Natural killer cell (primary cell): ENCODE measurements around the gene SLC38A2. TPM values are rescaled to one million over a fixed set of nuclear protein-coding genes. Genes with fewer than 3 reads are reported as not detected.

ENCODE experiments used
- ATAC-seq, 3 donors: fragments of 150-1000 bp in 2 of 3; fragments of 200-7000 bp in 1 of 3; cut with Tn5 transposase; 1 replicate in 1 of 3; 2 replicates in 2 of 3; pipeline ENCODE4 v1.10.0; 2021; ENCODE audit warnings: mild to moderate bottlenecking in 2 of 3, moderate library complexity in 2 of 3
- DNase-seq, 2 donors: peaks; one replicate each; pipeline versions ENCODE4 v3.0.0 to v3.0.0-alpha.2; 2013 to 2021; ENCODE audit warnings: mixed read lengths in 1 of 2
- H3K27ac ChIP-seq: one replicate; pipeline ENCODE4 v1.5.1; 2013; ENCODE audit warnings: mild to moderate bottlenecking, low read length
- H3K27me3 ChIP-seq: one replicate; pipeline ENCODE4 v1.6.1; 2013; ENCODE audit warnings: low read length; ENCODE audit not compliant: control insufficient read depth, insufficient read depth
- H3K36me3 ChIP-seq: one replicate; pipeline ENCODE4 v1.6.1; 2013; ENCODE audit warnings: low read length; ENCODE audit not compliant: control insufficient read depth, insufficient read depth
- H3K4me1 ChIP-seq: one replicate; pipeline ENCODE4 v1.6.1; 2013; ENCODE audit warnings: low read length; ENCODE audit not compliant: control insufficient read depth, insufficient read depth
- H3K4me3 ChIP-seq: one replicate; pipeline ENCODE4 v1.5.1; 2013; ENCODE audit warnings: low read length
- H3K9me3 ChIP-seq: one replicate; pipeline ENCODE4 v1.6.1; 2013; ENCODE audit warnings: low read length; ENCODE audit not compliant: control insufficient read depth, insufficient read depth
- H3K27ac Mint-ChIP-seq, 2 donors: one replicate each; pipeline ENCODE4 v1.8.0; 2022; ENCODE audit warnings: mild to moderate bottlenecking in 2 of 2, mixed read lengths in 2 of 2, moderate library complexity in 1 of 2
- H3K27me3 Mint-ChIP-seq, 2 donors: one replicate each; pipeline ENCODE4 v1.8.0; 2022; ENCODE audit warnings: low read depth in 2 of 2, mixed read lengths in 2 of 2
- H3K36me3 Mint-ChIP-seq: one replicate; pipeline ENCODE4 v1.8.0; 2022; ENCODE audit warnings: mixed read lengths
- H3K4me1 Mint-ChIP-seq, 2 donors: one replicate each; pipeline ENCODE4 v1.8.0; 2022; ENCODE audit warnings: mixed read lengths in 2 of 2
- H3K4me3 Mint-ChIP-seq: one replicate; pipeline ENCODE4 v1.8.0; 2022; ENCODE audit warnings: mild to moderate bottlenecking, moderate library complexity, mixed read lengths
- H3K9me3 Mint-ChIP-seq, 2 donors: one replicate each; pipeline ENCODE4 v1.8.0; 2022; ENCODE audit warnings: mixed read lengths in 2 of 2
- WGBS: methylation state at CpG from one replicate; pipeline ENCODE4 v1.1.7; 2013; ENCODE audit warnings: missing lambda C conversion rate; ENCODE audit not compliant: insufficient coverage; 5-methylcytosine and 5-hydroxymethylcytosine counted together
- intact Hi-C: fragments of 100-400 bp; cut with micrococcal nuclease; formaldehyde crosslinking; loops from one replicate; pipeline ENCODE4 v1.14.2; 2022
- total RNA-seq, 4 donors: library from RNA; stranded (reverse); fragments of 120-200 nt in 1 of 4; gene quantifications; one replicate each; pipeline versions ENCODE4 v1.2.3 to v1.2.4, GENCODE V29; 2013 to 2022
- TF ChIP-seq, protein P1 (sequence below): fragments of 200-600 bp; IDR thresholded peaks from one replicate; pipeline ENCODE4 v1.8.0; 2022; ENCODE audit warnings: antibody characterized with exemption

The SLC38A2 gene
- total RNA-seq, 3 donors from 2014 or later (not counting 1 experiment from before 2014, with no cell fraction given): 131 to 241 (median 167) TPM

DNA sequence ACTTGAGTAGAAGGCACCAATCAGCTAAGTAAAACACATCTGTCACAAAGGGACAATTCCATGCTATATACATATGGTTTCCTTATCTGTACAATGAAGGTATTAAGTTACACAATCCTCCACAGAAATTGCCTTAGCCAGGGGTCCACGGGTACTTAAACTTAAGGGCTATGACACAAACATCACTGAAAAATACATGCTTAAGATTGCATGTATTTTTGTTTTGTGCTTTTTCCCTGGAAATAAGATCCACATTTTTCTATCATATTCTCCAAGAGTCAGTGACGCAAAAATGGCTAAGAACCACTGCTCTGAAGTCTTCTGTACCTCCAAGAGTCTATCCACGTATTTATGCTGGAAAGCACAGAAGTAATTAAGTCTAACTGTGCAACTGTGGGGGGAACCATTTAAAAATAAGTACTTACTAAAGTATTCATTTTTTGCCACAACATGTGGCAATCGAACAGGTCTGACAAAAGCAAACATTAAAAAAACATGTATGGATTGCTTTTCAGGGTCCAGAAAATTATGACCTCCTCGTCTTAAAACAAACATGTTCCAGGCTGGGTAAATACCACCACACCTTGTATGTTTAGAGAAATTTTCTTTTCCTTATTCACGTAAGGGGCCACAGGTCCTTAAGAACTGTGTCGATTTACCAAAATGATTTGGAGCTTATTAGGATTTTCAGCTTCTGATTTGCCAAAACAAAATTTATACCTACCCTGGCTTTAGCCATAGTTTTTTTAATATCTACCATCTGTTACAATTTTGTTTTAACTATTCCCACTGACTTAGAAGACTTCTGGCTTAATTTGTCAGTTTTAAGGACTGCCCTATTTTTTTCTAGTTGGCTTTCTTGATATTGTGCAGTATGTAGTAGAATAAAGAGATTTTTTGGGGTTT is 2.8 kb downstream of the SLC38A2 start:
- H3K4me3 Mint-ChIP-seq: peak overlapping the region; percentile 100
- TF ChIP-seq, protein P1, sequence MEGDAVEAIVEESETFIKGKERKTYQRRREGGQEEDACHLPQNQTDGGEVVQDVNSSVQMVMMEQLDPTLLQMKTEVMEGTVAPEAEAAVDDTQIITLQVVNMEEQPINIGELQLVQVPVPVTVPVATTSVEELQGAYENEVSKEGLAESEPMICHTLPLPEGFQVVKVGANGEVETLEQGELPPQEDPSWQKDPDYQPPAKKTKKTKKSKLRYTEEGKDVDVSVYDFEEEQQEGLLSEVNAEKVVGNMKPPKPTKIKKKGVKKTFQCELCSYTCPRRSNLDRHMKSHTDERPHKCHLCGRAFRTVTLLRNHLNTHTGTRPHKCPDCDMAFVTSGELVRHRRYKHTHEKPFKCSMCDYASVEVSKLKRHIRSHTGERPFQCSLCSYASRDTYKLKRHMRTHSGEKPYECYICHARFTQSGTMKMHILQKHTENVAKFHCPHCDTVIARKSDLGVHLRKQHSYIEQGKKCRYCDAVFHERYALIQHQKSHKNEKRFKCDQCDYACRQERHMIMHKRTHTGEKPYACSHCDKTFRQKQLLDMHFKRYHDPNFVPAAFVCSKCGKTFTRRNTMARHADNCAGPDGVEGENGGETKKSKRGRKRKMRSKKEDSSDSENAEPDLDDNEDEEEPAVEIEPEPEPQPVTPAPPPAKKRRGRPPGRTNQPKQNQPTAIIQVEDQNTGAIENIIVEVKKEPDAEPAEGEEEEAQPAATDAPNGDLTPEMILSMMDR: no peak
- Histone ChIP-seq H3K9me3 (no peaks in the 10 kb centered on the region), H3K4me3 (peak overlapping the region; percentile 100), H3K27me3 (no peaks in the 10 kb centered on the region), H3K27ac (peak overlapping the region; percentile 23), H3K4me1 (peaks cover 29% of the 10 kb centered on the region), H3K36me3 (peaks cover 63% of the 10 kb centered on the region)
- intact Hi-C loops: loop anchor here (2.0 to 10.0 kb wide), 6 partner anchors 89 to 1335 kb away; partner anchors contain the start of genes ARID2 and RPAP3
- H3K27ac Mint-ChIP-seq: peak overlapping the region; percentile 99
- no peaks in the 10 kb centered on the region for H3K27me3 Mint-ChIP-seq
- peaks cover 85 to 86% of the 10 kb centered on the region in 2 donors for H3K4me1 Mint-ChIP-seq
- 77% methylated on average over 5 of the region's 7 CpGs for WGBS
- H3K9me3 Mint-ChIP-seq: no peaks in the 10 kb centered on the region
- DNase-seq: no peak
- no peak for ATAC-seq
- peaks cover 49% of the 10 kb centered on the region for H3K36me3 Mint-ChIP-seq

DNA sequence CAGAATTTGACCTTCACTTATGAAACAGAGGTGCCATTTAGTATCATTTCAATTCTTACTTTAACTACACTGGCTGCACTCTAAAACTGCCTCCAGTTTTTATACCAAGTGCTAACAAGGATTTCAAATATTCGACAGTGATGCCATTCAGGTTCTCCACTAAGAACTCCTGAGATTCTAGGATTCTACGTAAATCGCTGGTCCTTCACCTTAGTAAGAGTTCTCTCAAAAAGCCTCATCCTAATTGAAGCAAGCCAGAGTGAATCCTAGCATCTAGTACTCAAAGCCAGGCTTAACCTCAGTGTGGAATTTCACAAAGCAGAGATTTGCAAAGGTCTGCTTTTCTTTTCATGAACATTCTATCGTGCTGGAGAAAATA is 3.5 kb downstream of the SLC38A2 start:
- no peaks in the 10 kb centered on the region for H3K9me3 Mint-ChIP-seq
- Histone ChIP-seq H3K4me1 (peaks cover 23% of the 10 kb centered on the region), H3K4me3 (no peak overlapping the region), H3K9me3 (no peaks in the 10 kb centered on the region), H3K27ac (no peak overlapping the region), H3K36me3 (peaks cover 69% of the 10 kb centered on the region), H3K27me3 (no peaks in the 10 kb centered on the region)
- H3K36me3 Mint-ChIP-seq: peaks cover 54% of the 10 kb centered on the region
- H3K27me3 Mint-ChIP-seq: no peaks in the 10 kb centered on the region
- no peak for ATAC-seq
- TF ChIP-seq, protein P1: no peak
- peaks cover 83% of the 10 kb centered on the region in 2 donors for H3K4me1 Mint-ChIP-seq
- intact Hi-C loops: no loop called here
- peak overlapping the region; percentile 99 for H3K27ac Mint-ChIP-seq
- WGBS: 78% methylated on average over 4 of the region's 4 CpGs
- no peak for DNase-seq
- H3K4me3 Mint-ChIP-seq: peak overlapping the region; percentile 100

DNA sequence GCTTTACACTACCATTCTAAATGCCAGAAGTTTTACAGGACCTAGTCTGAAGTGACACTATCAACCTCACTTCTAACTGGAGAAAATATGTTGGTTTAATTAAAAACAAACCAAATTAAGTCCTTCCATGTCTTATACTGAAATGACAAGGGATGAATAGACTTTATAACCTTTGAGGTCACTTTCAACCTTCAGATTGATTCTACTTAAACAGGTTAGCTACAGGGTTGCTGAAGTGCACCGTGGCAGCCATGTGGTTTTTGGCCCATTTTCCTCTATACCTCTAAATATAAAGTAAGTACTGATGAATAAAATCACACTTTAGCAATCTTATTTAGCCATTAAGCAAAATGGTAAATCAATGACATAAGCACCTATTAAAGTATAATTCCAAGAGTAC is 3.9 kb downstream of the SLC38A2 start:
- Histone ChIP-seq H3K4me3 (no peak overlapping the region), H3K27me3 (no peaks in the 10 kb centered on the region), H3K36me3 (peaks cover 73% of the 10 kb centered on the region), H3K9me3 (no peaks in the 10 kb centered on the region), H3K4me1 (peaks cover 19% of the 10 kb centered on the region), H3K27ac (peak overlapping the region; percentile 4)
- peaks cover 82 to 83% of the 10 kb centered on the region in 2 donors for H3K4me1 Mint-ChIP-seq
- intact Hi-C loops: no loop called here
- no peak for ATAC-seq
- H3K36me3 Mint-ChIP-seq: peaks cover 58% of the 10 kb centered on the region
- WGBS: no CpG with 5 or more reads among the region's 1 CpG
- no peaks in the 10 kb centered on the region for H3K9me3 Mint-ChIP-seq
- peak overlapping the region; percentile 100 for H3K4me3 Mint-ChIP-seq
- DNase-seq: no peak
- TF ChIP-seq, protein P1: no peak
- H3K27me3 Mint-ChIP-seq: no peaks in the 10 kb centered on the region
- peak overlapping the region; percentile 99 for H3K27ac Mint-ChIP-seq
